Islet precursor cell (in vitro differentiated cells): Measurements from ENCODE around the gene ABI3.
A peak's percentile ranks its signal among the peaks of the same experiment; 100 is the strongest.

Experiments used
- DNase-seq: peaks from one replicate; pipeline ENCODE4 v3.0.0-alpha.2; 2018

The ABI3 gene

DNA sequence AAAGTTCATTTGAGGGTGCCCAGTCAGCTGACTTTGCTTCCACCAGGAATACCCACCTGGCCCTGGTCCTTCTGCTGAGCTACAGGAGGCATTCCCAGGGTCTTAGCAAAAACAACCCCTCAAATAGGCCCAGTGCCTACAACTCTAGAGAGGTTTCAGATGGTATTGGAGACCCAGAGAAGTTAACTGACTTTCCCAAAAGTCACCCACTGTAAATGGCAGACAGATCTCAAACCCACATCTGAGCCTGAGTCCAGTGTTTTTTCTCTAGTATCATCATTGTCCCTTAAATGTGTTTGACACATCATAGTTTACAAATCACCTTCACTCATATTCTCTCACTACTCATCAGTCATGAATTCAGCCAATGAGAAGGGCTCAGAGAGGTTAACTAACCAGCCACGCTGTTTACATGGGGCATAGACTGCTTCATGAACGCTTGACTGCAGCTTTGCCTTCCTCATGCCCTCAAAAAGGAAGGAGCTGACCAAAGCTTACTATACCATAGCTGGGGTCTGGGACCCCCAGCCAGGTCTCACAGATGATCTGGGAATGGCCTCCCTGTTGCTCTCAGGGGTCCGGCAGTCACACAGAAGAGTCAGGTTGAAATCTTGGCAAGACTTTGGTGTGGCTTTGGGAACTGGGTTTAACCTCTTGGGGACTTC is 16.4 kb downstream of the ABI3 start:
- no peak for DNase-seq

GRCh38 chr17:49227436-49228261 is 17.1 kb downstream of the ABI3 start:
- peak; percentile 93 for DNase-seq

- no peak for DNase-seq
Observed at GRCh38 chr17:49229076-49229804, 18.7 kb downstream of the ABI3 start.

DNA sequence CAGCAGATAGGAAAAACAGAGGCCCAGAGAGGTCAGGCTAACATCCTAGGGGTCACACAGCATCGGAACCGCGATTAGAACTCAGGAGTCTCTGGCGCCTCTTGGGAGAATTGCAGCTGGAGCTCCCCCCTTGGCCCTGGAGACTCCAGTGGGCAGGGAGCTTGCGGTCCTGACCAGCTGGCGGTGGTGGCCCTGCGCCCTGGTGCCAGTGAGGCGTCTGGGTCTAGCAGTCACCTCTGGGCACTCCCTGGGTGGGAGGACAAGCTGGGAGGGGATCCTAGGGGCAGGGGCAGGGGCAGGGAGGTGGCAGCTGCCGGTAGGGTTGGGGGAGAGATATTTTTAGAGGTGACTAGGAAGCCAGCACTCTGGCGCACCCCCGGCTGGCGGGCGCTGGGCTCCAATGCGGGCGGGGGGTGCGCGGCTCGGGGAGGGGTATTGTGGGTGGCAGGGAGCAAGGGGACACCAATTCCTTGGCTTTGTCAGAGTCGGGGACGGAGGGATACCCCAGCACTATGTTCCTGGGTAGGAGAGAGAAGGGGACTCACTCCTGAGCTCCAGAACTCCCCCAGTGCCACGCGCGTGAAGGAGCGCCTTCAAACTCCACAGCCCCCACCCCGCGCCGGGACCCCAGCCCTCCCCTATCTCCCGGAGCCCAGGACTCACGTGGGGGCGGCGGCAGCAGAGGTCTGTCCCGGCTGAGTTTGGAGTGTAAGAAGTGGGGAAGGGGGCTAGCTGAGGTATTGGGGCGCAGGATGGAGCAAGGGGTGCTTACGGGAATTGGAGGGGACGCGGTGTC is 19.5 kb downstream of the ABI3 start:
- no peak for DNase-seq

GRCh38 chr17:49230636-49231562 is 20.4 kb downstream of the ABI3 start, which contains the start of gene PHOSPHO1:
PHOSPHO1 (minus strand) TSS chr17:49230787; CDS start chr17:49226691, 4,096 bp downstream.
- peak; percentile 96 for DNase-seq

GRCh38 chr17:49231563-49231894 is 21.0 kb downstream of the ABI3 start:
- no peak for DNase-seq

GRCh38 chr17:49234509-49235080 is 24.1 kb downstream of the ABI3 start:
- DNase-seq, result no peak

- no peak for DNase-seq
Observed at GRCh38 chr17:49235896-49236295, 25.4 kb downstream of the ABI3 start.

DNA sequence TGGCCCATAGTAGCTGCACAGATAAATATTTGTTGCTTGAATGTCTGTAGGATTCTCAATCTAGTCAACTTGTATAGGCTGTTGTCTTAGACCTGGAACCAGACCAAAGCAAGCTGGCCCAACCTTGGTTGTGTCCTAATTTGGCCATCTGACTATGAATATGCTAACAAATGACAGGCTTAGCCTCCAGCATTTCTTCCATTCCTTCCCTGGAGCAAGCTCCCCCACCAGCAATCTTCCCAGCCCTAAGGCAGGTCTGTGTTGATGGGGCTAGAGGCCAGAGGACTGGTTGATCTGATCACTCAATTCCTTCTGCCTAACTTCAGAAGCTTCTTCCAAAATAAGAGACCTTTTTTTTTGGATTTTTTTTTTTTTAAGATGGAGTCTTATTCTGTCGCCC is 29.5 kb downstream of the ABI3 start:
- DNase-seq, result no peak

GRCh38 chr17:49240619-49241018 is 30.1 kb downstream of the ABI3 start:
- DNase-seq, result no peak

- no peak for DNase-seq
Observed at GRCh38 chr17:49241040-49241439, 30.5 kb downstream of the ABI3 start.

DNA sequence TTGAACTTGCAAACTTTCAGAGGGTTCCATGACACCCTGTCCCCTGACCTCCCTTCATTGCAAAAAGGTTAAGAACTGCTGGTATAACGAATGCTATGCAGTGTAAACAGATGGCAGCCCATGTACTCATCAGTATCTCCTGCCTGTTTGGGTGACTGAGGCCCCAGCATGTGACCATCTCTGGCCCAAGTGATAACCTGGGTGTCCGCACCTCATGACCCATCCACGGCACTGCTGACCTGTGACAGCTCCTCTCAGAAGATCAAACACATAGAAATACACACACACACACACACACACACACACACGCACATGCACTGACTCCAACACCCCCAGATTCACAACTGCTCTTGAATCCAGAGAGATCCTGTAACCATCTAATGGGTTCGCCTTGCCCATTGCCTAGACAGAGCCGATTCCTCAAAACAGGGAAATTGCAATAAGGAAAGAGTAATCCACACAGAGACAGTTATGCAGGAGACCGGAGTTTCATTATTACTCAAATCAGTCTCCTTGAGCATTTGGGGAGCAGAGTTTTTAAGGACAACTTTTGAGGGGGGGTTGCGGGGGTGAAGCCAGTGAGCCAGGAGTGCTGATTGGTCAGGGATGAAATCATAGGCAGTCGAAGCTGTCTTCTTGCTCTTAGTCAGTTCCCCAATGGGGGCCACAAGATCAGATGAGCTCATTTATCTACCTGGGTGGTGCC is 31.3 kb downstream of the ABI3 start:
- DNase-seq, result no peak

GRCh38 chr17:49242813-49243212 is 32.3 kb downstream of the ABI3 start:
- no peak for DNase-seq

DNA sequence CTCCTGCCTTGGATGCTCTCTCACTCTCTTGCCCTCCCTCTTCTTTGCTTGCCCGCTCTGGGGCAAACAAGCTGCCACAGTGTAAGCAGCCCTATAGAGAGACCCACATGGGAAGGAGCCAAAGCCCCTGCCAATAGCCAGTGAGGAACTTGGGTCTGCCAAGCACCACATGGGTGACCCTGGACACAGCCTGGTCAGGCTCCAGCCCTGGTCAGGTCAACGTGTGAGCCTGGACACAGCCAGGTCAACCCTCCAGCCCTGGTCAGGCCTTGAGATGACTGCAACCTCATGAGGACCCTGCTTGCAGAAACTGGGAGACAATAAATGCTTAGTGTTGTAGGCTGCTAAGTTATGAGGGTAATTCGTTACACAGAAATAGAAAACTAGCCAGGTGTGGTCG is 34.3 kb downstream of the ABI3 start:
- no peak for DNase-seq

DNA sequence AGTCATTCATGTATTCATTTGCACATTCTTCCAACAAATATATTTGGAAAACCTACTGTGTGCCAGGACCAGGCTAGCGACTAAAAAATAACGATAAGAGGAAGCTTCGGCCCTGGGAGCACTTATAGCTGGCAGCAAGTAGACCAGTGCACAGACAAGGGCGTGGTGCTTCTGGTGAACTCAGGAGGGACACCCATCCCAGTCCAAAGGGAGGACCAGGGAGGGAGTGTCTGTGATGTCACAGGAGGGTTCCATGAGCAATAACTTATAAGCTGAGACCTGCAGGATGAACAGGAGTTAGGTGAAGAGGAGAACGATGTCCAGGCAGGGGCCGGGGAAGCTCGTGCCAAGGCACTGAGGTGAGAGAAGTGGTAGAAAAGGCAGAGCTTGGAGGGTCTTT is 37.4 kb downstream of the ABI3 start:
- DNase-seq, result no peak

DNA sequence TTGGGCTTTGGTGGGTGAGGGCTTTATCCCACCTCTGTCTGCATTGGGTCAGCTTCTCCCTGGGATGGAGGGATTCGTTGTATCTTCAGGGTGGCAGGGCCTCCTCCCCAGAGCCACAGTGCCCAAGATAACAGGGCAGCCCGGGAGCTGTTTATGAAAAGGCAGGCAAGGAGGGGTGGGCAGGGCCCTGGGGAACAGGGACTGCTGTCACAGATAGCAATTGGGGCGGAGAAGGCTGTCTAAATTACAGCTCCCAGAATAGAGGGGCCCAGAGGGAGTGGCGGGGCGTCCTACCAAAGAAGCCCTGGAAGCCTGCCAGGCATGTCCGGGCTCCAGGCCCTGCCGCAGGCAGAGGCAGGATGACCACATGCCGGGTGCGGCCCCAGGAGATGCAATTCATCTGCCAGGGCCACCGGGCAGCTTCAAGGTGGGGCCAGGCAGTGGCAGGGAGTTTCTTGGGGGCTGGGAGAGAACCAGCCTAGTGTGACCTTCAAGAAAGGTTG is 38.8 kb downstream of the ABI3 start:
- DNase-seq, result no peak

- DNase-seq, result no peak
Observed at GRCh38 chr17:49249890-49250522, 39.5 kb downstream of the ABI3 start.

DNA sequence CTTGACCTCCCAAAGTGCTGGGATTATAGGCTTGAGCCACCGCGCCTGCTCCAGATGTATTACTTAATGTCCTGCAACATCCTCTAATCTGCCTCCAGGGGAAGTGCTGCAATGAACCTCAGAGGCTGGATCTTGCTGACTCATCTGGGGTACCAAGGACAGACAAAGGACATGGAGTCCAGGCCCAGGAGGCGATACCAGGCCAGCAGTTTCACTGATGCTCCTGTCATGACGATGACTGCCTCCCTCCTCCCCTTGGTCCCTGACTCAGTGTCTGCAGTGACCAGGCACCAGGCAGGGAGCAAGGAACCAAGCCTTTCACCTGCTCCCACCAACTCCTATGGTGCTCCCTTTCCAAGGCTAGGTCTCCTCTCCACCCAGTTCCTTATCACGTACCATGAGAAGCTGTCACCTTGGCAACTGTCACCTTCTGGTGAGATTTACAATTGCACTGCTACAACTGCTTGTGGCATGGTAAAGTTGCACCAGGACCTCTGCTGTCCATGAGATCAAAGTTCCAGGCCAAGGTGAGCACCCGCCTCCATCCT is 41.7 kb downstream of the ABI3 start:
- DNase-seq, result peak; percentile 83

DNA sequence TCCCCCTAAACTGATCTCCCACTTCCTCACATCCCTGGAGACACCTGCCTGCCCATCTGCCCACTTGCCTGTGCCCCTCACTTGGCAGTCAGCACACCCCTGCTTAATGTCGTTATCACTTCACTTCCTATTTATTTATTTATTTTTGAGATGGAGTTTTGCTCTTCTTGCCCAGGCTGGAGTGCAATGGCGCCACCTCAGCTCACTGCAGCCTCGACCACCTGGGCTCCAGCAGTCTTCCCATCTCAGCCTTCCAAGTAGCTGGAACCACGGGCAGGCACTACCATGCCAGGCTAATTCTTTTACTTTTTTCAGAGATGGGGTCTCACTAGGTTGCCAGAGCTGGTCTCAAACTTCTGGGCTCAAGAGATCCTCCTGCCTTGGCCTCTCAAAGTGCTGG is 43.6 kb downstream of the ABI3 start:
- no peak for DNase-seq

DNA sequence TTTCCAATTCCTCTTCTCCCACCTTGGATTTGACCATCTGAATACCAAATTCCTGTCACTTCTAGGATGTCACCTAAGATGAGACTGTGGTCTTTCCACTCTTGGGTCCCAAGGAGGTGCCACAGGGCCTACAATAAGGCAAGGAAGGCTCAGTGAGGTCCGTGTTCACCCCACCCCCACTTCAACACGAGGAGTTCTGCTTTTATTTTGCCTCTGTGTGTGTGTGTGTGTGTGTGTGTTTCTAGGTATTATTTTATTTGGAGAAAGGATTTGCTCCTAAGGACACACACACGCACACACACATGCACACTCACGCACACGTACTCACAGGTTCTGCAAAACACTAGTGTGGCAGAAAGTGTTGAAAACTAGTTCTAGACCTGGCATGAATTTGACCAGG is 44.6 kb downstream of the ABI3 start:
- no peak for DNase-seq
